ENCODE data around the gene TSPAN15.

The TSPAN15 gene

GRCh38 chr10:69516316-69516715, 65.1 kb downstream of the TSPAN15 start:
- Histone ChIP-seq H3K9me3 (ENCODE audit: insufficient read depth, low read length) (no peaks in the 10 kb centered on the region), H3K9ac (ENCODE audit: low read length) (no peak overlapping the region), H3K79me2 (ENCODE audit: insufficient read depth, low read length) (no peaks in the 10 kb centered on the region), H3K4me3 (ENCODE audit: insufficient read depth, low read length, poor library complexity, severe bottlenecking) (no peak overlapping the region), H3F3A (ENCODE audit: insufficient read depth) (no peaks in the 10 kb centered on the region), H3K27ac (ENCODE audit: low read depth, low read length) (no peak overlapping the region), H3K36me3 (ENCODE audit: low read length) (no peaks in the 10 kb centered on the region), H4K20me1 (ENCODE audit: low read depth, low read length) (no peaks in the 10 kb centered on the region), H3K4me2 (ENCODE audit: low read depth, low read length, poor library complexity, severe bottlenecking) (no peak overlapping the region), H3K9me2 (replicated peaks; ENCODE audit: insufficient read depth, low read length) (no peaks in the 10 kb centered on the region), H3K27me3 (ENCODE audit: low read length) (no peaks in the 10 kb centered on the region), H2AFZ (ENCODE audit: low read depth, low read length, severe bottlenecking) (no peak overlapping the region)
- TF ChIP-seq EZH2phosphoT487 (conservative IDR thresholded peaks at IDR 0.05; ENCODE audit: low read length) (no peak), CTCF (IDR thresholded peaks at IDR 0.05; ENCODE audit: insufficient read depth, low read length, poor library complexity, severe bottlenecking) (peak; percentile 13)

DNA sequence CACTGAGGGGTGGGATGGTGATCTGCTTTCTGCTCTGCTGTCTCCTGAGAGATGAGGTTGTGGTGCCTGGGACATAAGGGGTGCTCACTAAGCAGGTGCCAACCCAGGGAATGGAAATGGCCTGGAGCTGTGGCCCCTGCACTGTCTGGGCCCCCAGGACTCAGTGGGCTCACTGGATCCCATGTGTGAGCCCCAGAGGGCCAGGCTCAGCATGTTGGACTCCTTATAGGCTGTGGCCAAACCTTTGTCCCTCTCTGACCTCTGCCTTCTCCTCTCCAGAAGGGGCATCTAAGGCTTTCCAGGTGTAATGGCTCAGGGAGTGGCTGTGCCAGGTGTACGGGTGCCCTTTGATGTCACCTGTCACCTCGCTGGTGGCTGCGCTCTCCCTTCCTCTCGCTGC, 65.5 kb downstream of the TSPAN15 start:
- Histone ChIP-seq H3K4me3 (ENCODE audit: insufficient read depth, low read length, poor library complexity, severe bottlenecking) (no peak overlapping the region), H3K27me3 (ENCODE audit: low read length) (no peaks in the 10 kb centered on the region), H3K36me3 (ENCODE audit: low read length) (no peaks in the 10 kb centered on the region), H3K9me3 (ENCODE audit: insufficient read depth, low read length) (no peaks in the 10 kb centered on the region), H3K4me2 (ENCODE audit: low read depth, low read length, poor library complexity, severe bottlenecking) (no peak overlapping the region), H4K20me1 (ENCODE audit: low read depth, low read length) (no peaks in the 10 kb centered on the region), H3K27ac (ENCODE audit: low read depth, low read length) (no peak overlapping the region), H2AFZ (ENCODE audit: low read depth, low read length, severe bottlenecking) (no peak overlapping the region), H3K79me2 (ENCODE audit: insufficient read depth, low read length) (no peaks in the 10 kb centered on the region), H3K9ac (ENCODE audit: low read length) (no peak overlapping the region), H3K9me2 (replicated peaks; ENCODE audit: insufficient read depth, low read length) (no peaks in the 10 kb centered on the region), H3F3A (ENCODE audit: insufficient read depth) (no peaks in the 10 kb centered on the region)
- no peak for TF ChIP-seq EZH2phosphoT487 (conservative IDR thresholded peaks at IDR 0.05; ENCODE audit: low read length)
- TF ChIP-seq CTCF (IDR thresholded peaks at IDR 0.05; ENCODE audit: insufficient read depth, low read length, poor library complexity, severe bottlenecking), result no peak

GRCh38 chr10:69517271-69517848, 66.1 kb downstream of the TSPAN15 start:
- TF ChIP-seq CTCF (IDR thresholded peaks at IDR 0.05; ENCODE audit: insufficient read depth, low read length, poor library complexity, severe bottlenecking), result no peak
- no peak overlapping the region for H3K4me2 ChIP-seq (ENCODE audit: low read depth, low read length, poor library complexity, severe bottlenecking)
- no peaks in the 10 kb centered on the region for H4K20me1 ChIP-seq (ENCODE audit: low read depth, low read length)
- no peak overlapping the region for H3K9ac ChIP-seq (ENCODE audit: low read length)
- no peak overlapping the region for H3K4me3 ChIP-seq (ENCODE audit: insufficient read depth, low read length, poor library complexity, severe bottlenecking)
- no peaks in the 10 kb centered on the region for H3K79me2 ChIP-seq (ENCODE audit: insufficient read depth, low read length)
- H3K9me2 ChIP-seq (replicated peaks; ENCODE audit: insufficient read depth, low read length), result no peaks in the 10 kb centered on the region
- no peaks in the 10 kb centered on the region for H3K36me3 ChIP-seq (ENCODE audit: low read length)
- no peaks in the 10 kb centered on the region for H3F3A ChIP-seq (ENCODE audit: insufficient read depth)
- H3K27me3 ChIP-seq (ENCODE audit: low read length), result no peaks in the 10 kb centered on the region
- H2AFZ ChIP-seq (ENCODE audit: low read depth, low read length, severe bottlenecking), result no peak overlapping the region
- H3K9me3 ChIP-seq (ENCODE audit: insufficient read depth, low read length), result no peaks in the 10 kb centered on the region
- H3K27ac ChIP-seq (ENCODE audit: low read depth, low read length), result no peak overlapping the region

Data from SU-DHL-6 (cell line).